CD1c-positive myeloid dendritic cell (primary cell): ENCODE data around the gene SYCP3.

Experiments
- DNase-seq: peaks from one replicate; pipeline ENCODE4 v3.0.0-alpha.2; 2016; ENCODE audit errors: extremely low spot score

The SYCP3 gene

GRCh38 chr12:101738920-101739665, at the start of gene SYCP3:
SYCP3 (minus strand) TSS chr12:101739462; CDS start chr12:101737935, 1,527 bp downstream.
- DNase-seq, result no peak

- DNase-seq, result no peak
These were observed 46.4 kb upstream of the SYCP3 start for GRCh38 chr12:101785671-101786070.

GRCh38 chr12:101784376-101784775, 45.1 kb upstream of the SYCP3 start:
- no peak for DNase-seq

GRCh38 chr12:101783838-101784237, 44.6 kb upstream of the SYCP3 start:
- DNase-seq, result no peak

- no peak for DNase-seq
These were observed 43.9 kb upstream of the SYCP3 start for GRCh38 chr12:101783150-101783549.

GRCh38 chr12:101782273-101782731, 43.0 kb upstream of the SYCP3 start:
- no peak for DNase-seq

- DNase-seq, result no peak
These were observed 42.6 kb upstream of the SYCP3 start for GRCh38 chr12:101781834-101782233.

- peak; percentile 72 for DNase-seq
These were observed 41.3 kb upstream of the SYCP3 start for GRCh38 chr12:101780599-101780998.

- DNase-seq, result no peak
These were observed 40.4 kb upstream of the SYCP3 start for GRCh38 chr12:101779626-101780025.

- no peak for DNase-seq
These were observed 39.9 kb upstream of the SYCP3 start for GRCh38 chr12:101779200-101779599.

GRCh38 chr12:101777978-101778377, 38.7 kb upstream of the SYCP3 start:
- DNase-seq, result no peak

- DNase-seq, result peak; percentile 64
These were observed 38.2 kb upstream of the SYCP3 start for GRCh38 chr12:101777485-101777884.

GRCh38 chr12:101775816-101776215, 36.6 kb upstream of the SYCP3 start:
- DNase-seq, result no peak

GRCh38 chr12:101773650-101774162, 34.4 kb upstream of the SYCP3 start:
- peak; percentile 88 for DNase-seq

GRCh38 chr12:101772012-101772775, 32.9 kb upstream of the SYCP3 start:
- peak; percentile 51 for DNase-seq

GRCh38 chr12:101769865-101770264, 30.6 kb upstream of the SYCP3 start:
- no peak for DNase-seq

- no peak for DNase-seq
These were observed 29.5 kb upstream of the SYCP3 start for GRCh38 chr12:101768781-101769180.

- no peak for DNase-seq
These were observed 28.3 kb upstream of the SYCP3 start for GRCh38 chr12:101767537-101767936.

GRCh38 chr12:101764051-101764792, 25.0 kb upstream of the SYCP3 start:
- DNase-seq, result no peak

- peak; percentile 83 for DNase-seq
These were observed 24.1 kb upstream of the SYCP3 start for GRCh38 chr12:101763246-101763931.

- no peak for DNase-seq
These were observed 22.5 kb upstream of the SYCP3 start for GRCh38 chr12:101761781-101762180.
